Left ventricle myocardium inferior (tissue), 1 donor: ENCODE results near the gene CCDC124. TPM values are rescaled to one million over a fixed set of nuclear protein-coding genes. Genes with fewer than 3 reads are reported as not detected.

Experiments
- DNase-seq: peaks from one replicate; pipeline ENCODE4 v3.0.0-alpha.2; 2020
- H3K27ac ChIP-seq: fragments of 200-600 bp; replicated peaks from 2 replicates; pipeline ENCODE4 v1.8.0; 2021
- H3K27me3 ChIP-seq: fragments of 200-600 bp; 2 replicates; pipeline ENCODE4 v1.8.0; 2021; ENCODE audit warnings: low read depth
- H3K36me3 ChIP-seq: fragments of 200-600 bp; 2 replicates; pipeline ENCODE4 v1.8.0; 2021
- H3K4me1 ChIP-seq: fragments of 200-600 bp; 2 replicates; pipeline ENCODE4 v1.8.0; 2021
- H3K4me3 ChIP-seq: fragments of 200-600 bp; 2 replicates; pipeline ENCODE4 v1.8.0; 2021; ENCODE audit warnings: mild to moderate bottlenecking, moderate library complexity
- H3K9me3 ChIP-seq: fragments of 200-600 bp; replicated peaks from 2 replicates; pipeline ENCODE4 v1.8.0; 2021
- intact Hi-C: fragments of 100-400 bp; cut with micrococcal nuclease; formaldehyde crosslinking; loops from one replicate; pipeline ENCODE4 v1.11.0; 2022
- total RNA-seq: library from RNA; stranded (reverse); fragmentation: NEBNext Ultra II Directional; extraction: Animal tissue kit (Norgen Biotek cat#: 25700); gene quantifications from one replicate; pipeline ENCODE4 v1.2.1, GENCODE V29; 2021
- TF ChIP-seq, protein P1 (sequence below): fragments of 200-600 bp; IDR thresholded peaks from 2 replicates; pipeline ENCODE4 v1.8.0; 2021; ENCODE audit warnings: antibody characterized with exemption, mild to moderate bottlenecking, borderline replicate concordance
- donor health status: DM: no; HTN: yes; CAD: no; lungs with severe emphysema.

Gene CCDC124
- total RNA-seq, 1 donor from 2014 or later: 87.4 TPM

DNA sequence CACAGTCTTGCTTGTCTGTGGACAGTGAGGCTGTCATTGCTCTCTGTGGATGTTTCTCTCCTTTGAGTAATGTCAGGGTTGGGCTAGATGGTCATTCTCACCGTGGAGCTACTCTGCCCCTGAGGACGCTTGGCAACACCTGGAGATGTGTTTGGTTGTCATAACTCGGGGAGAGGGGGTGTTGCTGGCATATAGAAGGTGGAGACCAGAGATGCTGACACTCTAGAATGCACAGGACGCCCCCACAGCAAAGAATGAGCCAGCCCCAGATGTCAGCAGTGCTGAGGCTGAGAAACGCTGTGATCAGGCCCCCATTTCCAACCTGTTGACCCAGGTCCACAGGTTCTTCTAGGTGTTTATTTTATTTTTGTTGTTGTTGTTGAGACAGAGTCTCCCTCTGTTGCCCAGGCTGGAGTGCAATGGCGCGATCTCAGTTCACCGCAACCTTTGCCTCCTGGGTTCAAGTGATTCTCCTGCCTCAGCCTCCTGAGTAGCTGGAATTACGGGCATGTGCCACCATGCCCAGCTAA lies 4.6 kb downstream of the CCDC124 start:
- TF ChIP-seq, protein P1, sequence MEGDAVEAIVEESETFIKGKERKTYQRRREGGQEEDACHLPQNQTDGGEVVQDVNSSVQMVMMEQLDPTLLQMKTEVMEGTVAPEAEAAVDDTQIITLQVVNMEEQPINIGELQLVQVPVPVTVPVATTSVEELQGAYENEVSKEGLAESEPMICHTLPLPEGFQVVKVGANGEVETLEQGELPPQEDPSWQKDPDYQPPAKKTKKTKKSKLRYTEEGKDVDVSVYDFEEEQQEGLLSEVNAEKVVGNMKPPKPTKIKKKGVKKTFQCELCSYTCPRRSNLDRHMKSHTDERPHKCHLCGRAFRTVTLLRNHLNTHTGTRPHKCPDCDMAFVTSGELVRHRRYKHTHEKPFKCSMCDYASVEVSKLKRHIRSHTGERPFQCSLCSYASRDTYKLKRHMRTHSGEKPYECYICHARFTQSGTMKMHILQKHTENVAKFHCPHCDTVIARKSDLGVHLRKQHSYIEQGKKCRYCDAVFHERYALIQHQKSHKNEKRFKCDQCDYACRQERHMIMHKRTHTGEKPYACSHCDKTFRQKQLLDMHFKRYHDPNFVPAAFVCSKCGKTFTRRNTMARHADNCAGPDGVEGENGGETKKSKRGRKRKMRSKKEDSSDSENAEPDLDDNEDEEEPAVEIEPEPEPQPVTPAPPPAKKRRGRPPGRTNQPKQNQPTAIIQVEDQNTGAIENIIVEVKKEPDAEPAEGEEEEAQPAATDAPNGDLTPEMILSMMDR: no peak
- H3K36me3 ChIP-seq: peaks cover 24% of the 10 kb centered on the region
- intact Hi-C loops: loop anchor here (5.0 kb wide), 1 partner anchor 60 kb away; no protein-coding TSS in a partner anchor

DNA sequence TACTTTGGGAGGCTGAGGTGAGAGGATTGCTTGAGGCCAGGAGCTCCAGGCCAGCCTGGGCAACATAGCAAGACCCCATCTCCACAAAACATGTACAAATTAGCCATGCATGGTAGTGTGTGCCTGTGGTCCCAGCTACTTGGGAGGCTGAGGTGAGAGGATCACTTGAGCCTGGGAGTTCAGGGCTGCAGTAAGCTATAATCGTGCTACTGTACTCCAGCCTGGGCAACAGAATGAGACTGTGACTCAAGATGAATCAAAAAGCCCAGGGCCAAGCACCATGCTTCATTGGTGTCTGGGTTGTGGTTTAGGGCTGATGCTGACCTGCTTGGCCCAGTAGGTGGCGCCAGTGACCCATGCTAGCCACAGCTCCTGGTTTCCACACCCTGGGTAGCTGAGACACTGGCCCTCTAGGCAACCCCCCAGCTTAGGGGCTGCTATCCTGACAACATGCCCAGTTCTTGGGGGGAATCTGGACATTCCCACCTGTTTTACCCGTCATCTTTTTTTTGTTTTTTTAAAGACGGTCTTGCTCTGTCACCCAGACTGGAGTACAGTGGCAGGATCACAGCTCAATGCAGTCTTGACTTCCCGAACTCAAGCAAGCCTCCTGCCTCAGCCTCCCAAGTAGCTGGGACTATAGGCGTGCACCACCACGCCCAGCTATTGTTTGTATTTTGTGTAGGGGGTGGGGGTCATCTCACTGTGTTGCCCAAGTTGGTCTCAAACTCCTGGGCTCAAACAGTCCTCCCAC lies 5.5 kb downstream of the CCDC124 start:
- intact Hi-C loops: loop anchor here (5.0 kb wide), 1 partner anchor 59 kb away; no protein-coding TSS in a partner anchor
- no peaks in the 10 kb centered on the region for H3K27me3 ChIP-seq
- H3K36me3 ChIP-seq: peaks cover 30% of the 10 kb centered on the region
- no peak overlapping the region for H3K4me3 ChIP-seq
- peak; percentile 76 for DNase-seq
- H3K27ac ChIP-seq: no peak overlapping the region
- H3K9me3 ChIP-seq: no peaks in the 10 kb centered on the region
- peaks cover 10% of the 10 kb centered on the region for H3K4me1 ChIP-seq
- TF ChIP-seq, protein P1: peak; percentile 96

More for the DNA sequence above, 4.6 kb downstream of the CCDC124 start:
- H3K4me3 ChIP-seq: no peak overlapping the region
- H3K27me3 ChIP-seq: no peaks in the 10 kb centered on the region
- peaks cover 16% of the 10 kb centered on the region for H3K4me1 ChIP-seq
- no peak overlapping the region for H3K27ac ChIP-seq
- H3K9me3 ChIP-seq: no peaks in the 10 kb centered on the region
- no peak for DNase-seq

DNA sequence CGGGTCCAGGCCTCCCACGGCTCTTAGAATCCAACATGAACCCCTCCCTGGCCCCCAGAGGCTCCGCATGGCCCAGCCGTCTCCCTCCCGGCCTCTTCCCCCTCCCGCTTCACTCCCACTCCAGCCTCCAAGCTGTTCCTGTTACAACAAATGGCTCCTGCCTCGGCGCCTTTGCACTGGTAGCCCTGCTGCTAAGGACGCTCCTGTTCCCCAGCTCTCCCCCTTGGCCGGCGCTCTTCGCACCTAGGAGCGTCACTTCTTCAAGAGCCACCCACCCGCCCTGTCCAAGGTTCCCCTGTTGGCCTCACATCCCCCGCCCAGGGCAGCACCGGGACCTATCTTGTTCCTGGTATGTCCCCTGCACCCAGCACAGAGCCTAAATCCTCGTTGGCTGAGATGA lies 9.4 kb downstream of the CCDC124 start:
- H3K27ac ChIP-seq: no peak overlapping the region
- no peak for DNase-seq
- H3K27me3 ChIP-seq: no peaks in the 10 kb centered on the region
- TF ChIP-seq, protein P1: no peak
- peaks cover 27% of the 10 kb centered on the region for H3K36me3 ChIP-seq
- H3K4me1 ChIP-seq: peaks cover 3% of the 10 kb centered on the region
- no peaks in the 10 kb centered on the region for H3K9me3 ChIP-seq
- H3K4me3 ChIP-seq: no peak overlapping the region
- intact Hi-C loops: no loop called here

DNA sequence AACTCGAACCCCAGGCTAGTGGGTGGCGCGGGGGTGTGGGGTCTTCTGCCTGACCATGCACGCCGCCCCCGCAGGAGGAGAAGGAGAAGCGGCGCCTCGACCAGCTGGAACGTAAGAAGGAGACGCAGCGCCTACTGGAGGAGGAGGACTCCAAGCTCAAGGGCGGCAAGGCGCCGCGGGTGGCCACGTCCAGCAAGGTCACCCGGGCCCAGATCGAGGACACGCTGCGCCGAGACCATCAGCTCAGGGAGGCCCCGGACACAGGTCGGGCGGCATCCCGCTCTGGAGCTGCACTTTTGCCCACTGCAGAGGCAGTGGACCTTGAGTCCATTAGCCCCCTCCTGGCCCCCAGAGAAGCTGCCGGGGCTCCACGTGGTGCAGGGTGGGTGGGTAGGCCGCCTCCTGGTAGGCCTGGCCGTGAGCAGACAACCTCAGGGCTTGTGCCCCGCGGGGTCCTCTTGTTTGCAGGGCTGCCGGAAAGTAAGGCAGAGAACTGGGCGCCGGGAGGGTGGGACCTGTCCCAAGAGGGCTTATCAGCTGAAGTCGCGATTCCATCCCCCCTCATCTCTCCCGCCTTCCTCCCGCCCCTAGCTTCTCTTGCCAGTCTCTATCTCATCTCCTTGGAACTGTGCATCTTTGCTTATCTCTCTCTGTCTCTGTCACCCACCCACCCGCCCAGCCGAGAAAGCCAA lies 9.9 kb downstream of the CCDC124 start:
- no peak for DNase-seq
- no peaks in the 10 kb centered on the region for H3K27me3 ChIP-seq
- H3K36me3 ChIP-seq: peaks cover 27% of the 10 kb centered on the region
- no peak overlapping the region for H3K4me3 ChIP-seq
- peaks cover 7% of the 10 kb centered on the region for H3K4me1 ChIP-seq
- TF ChIP-seq, protein P1: no peak
- no peaks in the 10 kb centered on the region for H3K9me3 ChIP-seq
- no peak overlapping the region for H3K27ac ChIP-seq
- intact Hi-C loops: no loop called here

DNA sequence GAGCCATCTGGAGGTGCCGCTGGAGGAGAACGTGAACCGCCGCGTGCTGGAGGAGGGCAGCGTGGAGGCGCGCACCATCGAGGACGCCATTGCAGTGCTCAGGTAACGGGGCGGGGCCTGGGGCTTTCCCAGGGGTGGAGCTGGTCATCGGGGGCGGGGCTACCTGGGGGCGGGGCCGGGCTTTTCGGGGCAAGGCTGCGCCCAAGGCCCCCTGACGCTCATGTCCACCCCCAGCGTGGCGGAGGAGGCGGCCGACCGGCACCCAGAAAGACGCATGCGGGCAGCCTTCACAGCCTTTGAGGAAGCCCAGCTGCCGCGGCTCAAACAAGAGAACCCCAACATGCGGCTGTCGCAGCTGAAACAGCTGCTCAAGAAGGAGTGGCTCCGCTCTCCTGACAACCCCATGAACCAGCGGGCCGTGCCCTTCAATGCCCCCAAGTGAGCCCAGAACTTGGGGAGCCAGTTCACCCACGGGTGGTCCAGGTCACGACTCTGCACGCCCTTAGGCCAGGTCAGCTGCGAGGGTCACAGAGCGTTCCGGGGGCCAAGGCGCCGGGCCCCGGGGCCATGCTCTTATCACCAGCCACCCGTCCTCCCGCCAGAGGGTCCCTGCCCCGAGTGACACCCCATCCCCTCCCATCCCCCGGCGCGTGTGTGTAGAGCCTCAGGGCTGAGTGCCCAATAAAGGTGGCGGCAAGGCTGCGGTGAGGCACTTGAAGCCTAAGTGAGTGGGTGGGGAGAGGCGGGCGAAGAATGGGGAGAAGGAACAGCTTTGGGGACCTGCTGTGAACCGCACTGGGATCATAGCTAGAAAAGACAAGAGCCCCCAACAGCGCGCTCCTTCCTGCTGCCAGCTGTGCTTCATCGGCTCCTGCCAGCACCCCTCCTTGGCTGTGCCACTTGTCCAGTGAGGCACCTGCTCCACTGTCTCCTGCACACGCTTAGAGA lies 10.7 kb downstream of the CCDC124 start:
- Histone ChIP-seq H3K4me3 (no peak overlapping the region), H3K27me3 (peaks cover 1% of the 10 kb centered on the region), H3K4me1 (peaks cover 12% of the 10 kb centered on the region), H3K9me3 (no peaks in the 10 kb centered on the region), H3K27ac (no peak overlapping the region), H3K36me3 (peaks cover 27% of the 10 kb centered on the region)
- DNase-seq: peak; percentile 17
- intact Hi-C loops: no loop called here
- TF ChIP-seq, protein P1: no peak
